ENCODE results near the gene ATG13.
"Not testable (repeated sequence)": the region's sequence is repeated elsewhere in the genome, so short reads cannot be mapped to it uniquely, and the experiment has no call there.

ATG13 gene

DNA sequence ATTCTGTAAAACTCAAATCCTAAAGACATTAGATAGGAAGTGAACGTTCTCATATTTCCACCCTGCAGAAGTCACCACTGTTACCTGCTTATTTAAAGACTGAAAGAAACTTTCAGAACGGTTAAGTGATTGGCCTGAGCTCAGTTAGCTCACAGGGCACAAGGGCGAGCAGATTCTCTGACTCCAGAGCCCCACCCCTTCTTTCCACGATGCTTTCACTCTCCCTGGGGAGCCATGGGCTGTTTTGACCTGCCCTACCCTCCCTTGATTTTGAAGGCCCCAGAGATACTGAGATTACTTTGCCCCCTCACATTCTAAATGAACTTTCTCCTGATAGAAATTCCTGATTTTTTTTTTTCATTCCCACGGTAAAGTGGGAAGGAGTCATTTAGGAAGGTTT is 49.2 kb downstream of the ATG13 start:
- peaks cover 17 to 20% of the 10 kb centered on the region in 2 donors for H3K4me1 Mint-ChIP-seq (ENCODE audit: low read depth in 2 of 2)
- peak overlapping the region; percentile 65 to 70 for H3K27ac Mint-ChIP-seq
- no peaks in the 10 kb centered on the region for H3K9me3 Mint-ChIP-seq
- ATAC-seq (replicated peaks) (no peak), DNase-seq (no peak)
- peaks cover 67% of the 10 kb centered on the region for H3K36me3 Mint-ChIP-seq (ENCODE audit: insufficient read depth)
- no peak overlapping the region for H3K4me3 Mint-ChIP-seq
- no peaks in the 10 kb centered on the region for H3K27me3 Mint-ChIP-seq

GRCh38 chr11:46667043-46667481 is 49.7 kb downstream of the ATG13 start:
- ATAC-seq (replicated peaks) = no peak
- H3K27ac Mint-ChIP-seq = peak overlapping the region; percentile 65 to 70
- peaks cover 64% of the 10 kb centered on the region for H3K36me3 Mint-ChIP-seq (ENCODE audit: insufficient read depth)

DNA sequence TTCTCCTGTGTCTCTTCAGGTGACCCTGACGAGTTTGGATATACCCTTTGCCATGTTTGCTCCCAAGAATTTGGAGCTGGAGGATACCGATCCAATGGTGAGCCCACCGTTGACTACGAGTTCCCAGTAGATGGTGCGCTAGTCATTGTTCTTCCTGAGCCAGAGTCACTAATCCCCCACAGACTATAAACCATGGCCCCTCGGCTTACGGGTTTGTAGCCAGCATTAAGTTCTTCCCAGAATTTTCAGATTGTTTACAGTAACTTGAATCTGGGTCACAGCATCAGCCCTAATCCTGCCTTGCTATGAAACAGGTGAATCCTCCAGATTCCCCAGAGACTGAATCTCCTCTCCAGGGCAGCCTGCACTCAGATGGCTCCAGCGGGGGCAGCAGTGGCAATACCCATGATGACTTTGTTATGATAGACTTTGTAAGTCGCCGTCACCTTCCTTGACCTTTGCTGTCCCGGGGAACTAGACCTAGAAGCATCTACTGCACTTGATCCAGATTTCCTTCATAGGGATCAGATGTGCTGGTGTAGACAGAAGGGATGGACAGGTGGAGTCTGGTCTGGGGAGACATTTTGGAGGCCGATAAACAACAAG is 51.2 kb downstream of the ATG13 start:
- Mint-ChIP-seq H3K4me3 (no peak overlapping the region), H3K27me3 (no peaks in the 10 kb centered on the region), H3K4me1 (ENCODE audit: low read depth in 2 of 2) (peaks cover 29 to 35% of the 10 kb centered on the region in 2 donors), H3K27ac (peak overlapping the region; percentile 60 to 97), H3K9me3 (no peaks in the 10 kb centered on the region), H3K36me3 (ENCODE audit: insufficient read depth) (peaks cover 54% of the 10 kb centered on the region)
- DNase-seq (no peak), ATAC-seq (replicated peaks) (no peak)

More at GRCh38 chr11:46667043-46667481, 49.7 kb downstream of the ATG13 start:
- H3K27me3 Mint-ChIP-seq = no peaks in the 10 kb centered on the region
- peaks cover 21 to 24% of the 10 kb centered on the region in 2 donors for H3K4me1 Mint-ChIP-seq (ENCODE audit: low read depth in 2 of 2)
- no peak for DNase-seq
- no peaks in the 10 kb centered on the region for H3K9me3 Mint-ChIP-seq
- H3K4me3 Mint-ChIP-seq = no peak overlapping the region

- H3K27me3 Mint-ChIP-seq = no peaks in the 10 kb centered on the region
- H3K4me1 Mint-ChIP-seq (ENCODE audit: low read depth in 2 of 2) = peaks cover 33 to 40% of the 10 kb centered on the region in 2 donors
- H3K4me3 Mint-ChIP-seq = peak overlapping the region; percentile 50 to 63
- ATAC-seq (replicated peaks) (no peak), DNase-seq (no peak)
- H3K9me3 Mint-ChIP-seq = no peaks in the 10 kb centered on the region
- H3K36me3 Mint-ChIP-seq (ENCODE audit: insufficient read depth) = peaks cover 46% of the 10 kb centered on the region
- peak overlapping the region; percentile 60 to 97 for H3K27ac Mint-ChIP-seq
Observed at GRCh38 chr11:46669711-46670139, 52.4 kb downstream of the ATG13 start.

DNA sequence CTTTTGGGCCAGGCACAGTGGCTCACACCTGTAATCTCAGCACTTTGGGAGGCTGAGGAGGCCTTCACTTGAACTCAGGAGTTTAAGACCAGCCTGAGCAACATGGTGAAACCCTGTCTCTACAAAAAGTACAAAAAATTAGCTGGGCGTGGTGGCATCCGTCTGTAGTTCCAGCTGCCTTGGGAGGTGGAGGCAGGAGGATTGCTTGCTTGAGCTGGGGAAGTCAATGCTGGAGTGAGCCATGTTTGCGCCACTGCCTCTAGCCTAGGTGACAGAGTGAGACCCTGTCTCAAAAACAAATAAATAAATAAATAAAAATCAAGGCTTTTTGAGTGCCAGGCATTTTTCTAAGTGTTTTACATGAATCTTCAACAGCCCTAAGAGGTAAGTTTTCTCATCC is 53.2 kb downstream of the ATG13 start:
- not testable (repeated sequence) for H3K27me3 Mint-ChIP-seq; DNase-seq; ATAC-seq (replicated peaks); H3K9me3 Mint-ChIP-seq
- Mint-ChIP-seq H3K4me1 (ENCODE audit: low read depth in 2 of 2) (peaks cover 36 to 43% of the 10 kb centered on the region in 2 donors), H3K4me3 (peak overlapping the region; percentile 58 to 82), H3K36me3 (ENCODE audit: insufficient read depth) (peaks cover 38% of the 10 kb centered on the region), H3K27ac (peak overlapping the region; percentile 91 to 97)

- Mint-ChIP-seq H3K9me3 (no peaks in the 10 kb centered on the region), H3K36me3 (ENCODE audit: insufficient read depth) (peaks cover 29% of the 10 kb centered on the region), H3K27me3 (no peaks in the 10 kb centered on the region), H3K4me1 (ENCODE audit: low read depth in 2 of 2) (peaks cover 37 to 49% of the 10 kb centered on the region in 2 donors), H3K27ac (peak overlapping the region; percentile 91 to 97), H3K4me3 (peak overlapping the region; percentile 58 to 82)
- no peak for DNase-seq
- ATAC-seq (replicated peaks) = no peak
Observed at GRCh38 chr11:46671958-46672315, 54.6 kb downstream of the ATG13 start.

DNA sequence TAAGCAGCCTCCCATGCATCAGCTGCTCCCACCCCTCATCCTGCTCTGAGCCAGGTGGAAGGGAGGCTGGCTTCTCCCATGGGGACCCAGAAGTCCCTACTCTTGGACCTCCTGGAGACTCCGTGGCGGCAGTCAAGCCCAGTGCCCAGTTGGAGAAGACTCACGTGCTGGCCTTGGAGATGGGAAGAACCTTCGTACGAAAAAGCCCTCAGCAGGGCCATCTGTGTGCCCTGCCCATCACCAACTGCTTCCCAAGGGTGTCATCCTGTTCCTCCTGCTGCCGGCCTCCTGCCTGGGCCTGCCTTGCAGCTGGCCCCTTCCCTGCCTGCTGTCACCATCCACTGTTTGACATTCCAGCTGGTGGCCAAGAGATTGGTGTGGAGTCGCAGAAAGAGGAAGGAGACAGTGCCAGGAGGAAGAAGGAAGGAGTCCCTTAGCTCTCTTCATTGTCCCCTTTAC is 55.1 kb downstream of the ATG13 start:
- Mint-ChIP-seq H3K4me1 (ENCODE audit: low read depth in 2 of 2) (peaks cover 42 to 53% of the 10 kb centered on the region in 2 donors), H3K27me3 (no peaks in the 10 kb centered on the region), H3K36me3 (ENCODE audit: insufficient read depth) (peaks cover 30% of the 10 kb centered on the region), H3K4me3 (peak overlapping the region; percentile 58 to 82), H3K27ac (peak overlapping the region; percentile 91 to 97), H3K9me3 (no peaks in the 10 kb centered on the region)
- DNase-seq (no peak), ATAC-seq (replicated peaks) (no peak)

- ATAC-seq (replicated peaks) (no peak), DNase-seq (no peak)
- H3K9me3 Mint-ChIP-seq = no peaks in the 10 kb centered on the region
- H3K4me1 Mint-ChIP-seq (ENCODE audit: low read depth in 2 of 2) = peaks cover 42 to 61% of the 10 kb centered on the region in 2 donors
- H3K4me3 Mint-ChIP-seq = no peak overlapping the region
- H3K27ac Mint-ChIP-seq = peak overlapping the region; percentile 91 to 97
- no peaks in the 10 kb centered on the region for H3K27me3 Mint-ChIP-seq
- peaks cover 41% of the 10 kb centered on the region for H3K36me3 Mint-ChIP-seq (ENCODE audit: insufficient read depth)
Observed at GRCh38 chr11:46673713-46674462, 56.5 kb downstream of the ATG13 start.

GRCh38 chr11:46674463-46675287 is 57.3 kb downstream of the ATG13 start:
- H3K4me1 Mint-ChIP-seq (ENCODE audit: low read depth in 2 of 2) = peaks cover 37 to 56% of the 10 kb centered on the region in 2 donors

GRCh38 chr11:46675288-46675851 is 58.0 kb downstream of the ATG13 start:
- Mint-ChIP-seq H3K9me3 (no peaks in the 10 kb centered on the region), H3K36me3 (ENCODE audit: insufficient read depth) (peaks cover 48% of the 10 kb centered on the region), H3K4me3 (no peak overlapping the region), H3K4me1 (ENCODE audit: low read depth in 2 of 2) (peaks cover 32 to 51% of the 10 kb centered on the region in 2 donors), H3K27ac (peak overlapping the region; percentile 87 to 91), H3K27me3 (no peaks in the 10 kb centered on the region)
- no peak for DNase-seq
- ATAC-seq (replicated peaks) = no peak

More at GRCh38 chr11:46674463-46675287, 57.3 kb downstream of the ATG13 start:
- H3K9me3 Mint-ChIP-seq = no peaks in the 10 kb centered on the region
- H3K36me3 Mint-ChIP-seq (ENCODE audit: insufficient read depth) = peaks cover 46% of the 10 kb centered on the region
- DNase-seq (no peak), ATAC-seq (replicated peaks) (no peak)
- peak overlapping the region; percentile 87 to 91 for H3K27ac Mint-ChIP-seq
- no peaks in the 10 kb centered on the region for H3K27me3 Mint-ChIP-seq
- peak overlapping the region; percentile 46 to 51 for H3K4me3 Mint-ChIP-seq

DNA sequence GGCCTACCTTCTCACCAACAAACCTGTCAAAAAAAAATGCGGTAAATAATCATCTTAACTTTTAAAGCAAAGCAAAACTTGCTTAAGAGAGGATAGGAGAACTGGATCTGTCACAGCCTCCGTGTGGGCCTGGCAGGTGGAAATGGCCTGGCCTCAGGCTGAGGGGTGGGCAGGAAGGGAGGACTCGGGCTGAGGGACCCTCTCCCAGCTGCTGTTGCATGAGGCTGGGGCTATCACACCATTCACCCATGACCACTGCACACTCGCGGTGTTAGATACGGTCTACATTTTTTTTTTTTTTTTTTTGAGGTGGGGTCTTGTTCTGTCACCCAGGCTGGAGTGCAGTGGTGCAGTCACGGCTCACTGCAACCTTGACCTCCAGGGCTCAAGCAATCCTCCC is 58.6 kb downstream of the ATG13 start:
- DNase-seq = no peak
- peaks cover 30 to 49% of the 10 kb centered on the region in 2 donors for H3K4me1 Mint-ChIP-seq (ENCODE audit: low read depth in 2 of 2)
- no peaks in the 10 kb centered on the region for H3K9me3 Mint-ChIP-seq
- peaks cover 52% of the 10 kb centered on the region for H3K36me3 Mint-ChIP-seq (ENCODE audit: insufficient read depth)
- no peaks in the 10 kb centered on the region for H3K27me3 Mint-ChIP-seq
- peak overlapping the region; percentile 87 to 91 for H3K27ac Mint-ChIP-seq
- no peak for ATAC-seq (replicated peaks)
- H3K4me3 Mint-ChIP-seq = no peak overlapping the region

- H3K4me1 Mint-ChIP-seq (ENCODE audit: low read depth in 2 of 2) = peaks cover 25 to 43% of the 10 kb centered on the region in 2 donors
- H3K27ac Mint-ChIP-seq = peak overlapping the region; percentile 78 to 87
- DNase-seq (no peak), ATAC-seq (replicated peaks) (no peak)
- H3K4me3 Mint-ChIP-seq = no peak overlapping the region
- no peaks in the 10 kb centered on the region for H3K27me3 Mint-ChIP-seq
- H3K36me3 Mint-ChIP-seq (ENCODE audit: insufficient read depth) = peaks cover 51% of the 10 kb centered on the region
- H3K9me3 Mint-ChIP-seq = no peaks in the 10 kb centered on the region
Observed at GRCh38 chr11:46676436-46677158, 59.2 kb downstream of the ATG13 start.

Measured in effector memory CD8-positive, alpha-beta T cell (primary cell).